Dendritic cell treated with granulocyte-macrophage colony-stimulating factor and Interleukin-4, amounts not matched to agents 40 ng/mL and 50 ng/mL, for 4 days (primary cell): ENCODE data around the gene CDHR1.
"Not testable (repeated sequence)": the region's sequence is repeated elsewhere in the genome, so short reads cannot be mapped to it uniquely, and the experiment has no call there.

Experiments
- H3K27ac Mint-ChIP-seq: one replicate; pipeline ENCODE4 v1.8.0; 2022; ENCODE audit warnings: mild to moderate bottlenecking, mixed read lengths
- H3K27me3 Mint-ChIP-seq: one replicate; pipeline ENCODE4 v1.8.0; 2022; ENCODE audit warnings: mild to moderate bottlenecking, mixed read lengths
- H3K36me3 Mint-ChIP-seq: one replicate; pipeline ENCODE4 v1.8.0; 2022; ENCODE audit warnings: low read depth, mixed read lengths
- H3K4me1 Mint-ChIP-seq: one replicate; pipeline ENCODE4 v1.8.0; 2022; ENCODE audit warnings: low read depth, mixed read lengths
- H3K4me3 Mint-ChIP-seq: one replicate; pipeline ENCODE4 v1.8.0; 2022; ENCODE audit warnings: mild to moderate bottlenecking, moderate library complexity, mixed read lengths
- H3K9me3 Mint-ChIP-seq: one replicate; pipeline ENCODE4 v1.8.0; 2022; ENCODE audit warnings: mixed read lengths
- intact Hi-C: fragments of 100-400 bp; cut with micrococcal nuclease; formaldehyde crosslinking; loops from one replicate; pipeline ENCODE4 v1.15.0; 2022

CDHR1 gene

DNA sequence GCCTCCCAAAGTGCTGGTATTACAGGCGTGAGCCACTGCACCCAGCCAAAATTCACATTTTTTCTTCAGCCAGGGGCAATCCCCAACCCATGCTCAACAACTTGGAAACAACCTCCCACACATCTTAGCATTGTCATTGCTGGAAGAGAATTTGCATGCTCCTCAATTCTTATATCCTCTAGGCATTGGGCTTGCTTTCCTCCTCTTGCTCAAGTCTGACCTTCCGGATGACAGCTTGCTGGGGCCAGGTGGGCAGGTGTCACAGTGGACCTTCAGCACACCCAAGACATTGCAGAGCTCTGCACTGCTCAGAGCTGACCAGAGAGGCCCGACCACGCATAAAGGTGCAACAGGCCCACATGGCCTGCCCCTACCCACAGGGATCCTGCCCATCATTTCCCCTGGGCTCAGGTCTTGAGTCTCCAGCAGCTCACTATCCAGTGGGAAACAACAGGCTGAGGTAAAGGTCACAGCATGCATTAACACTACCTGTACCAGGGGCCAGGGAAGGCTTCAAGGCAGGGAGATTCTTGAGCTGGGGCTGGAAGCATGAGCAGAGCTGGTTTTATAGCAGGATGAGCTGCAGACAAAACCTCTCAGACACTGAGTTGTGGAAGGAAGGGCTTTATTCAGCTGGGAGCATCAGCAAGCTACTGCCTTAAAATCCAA, 27.6 kb upstream of the CDHR1 start:
- H3K4me3 Mint-ChIP-seq: no peak overlapping the region
- no peaks in the 10 kb centered on the region for H3K4me1 Mint-ChIP-seq
- H3K27me3 Mint-ChIP-seq: peaks cover 8% of the 10 kb centered on the region
- no peak overlapping the region for H3K27ac Mint-ChIP-seq
- no peaks in the 10 kb centered on the region for H3K36me3 Mint-ChIP-seq
- no peaks in the 10 kb centered on the region for H3K9me3 Mint-ChIP-seq
- intact Hi-C loops: no loop called here

DNA sequence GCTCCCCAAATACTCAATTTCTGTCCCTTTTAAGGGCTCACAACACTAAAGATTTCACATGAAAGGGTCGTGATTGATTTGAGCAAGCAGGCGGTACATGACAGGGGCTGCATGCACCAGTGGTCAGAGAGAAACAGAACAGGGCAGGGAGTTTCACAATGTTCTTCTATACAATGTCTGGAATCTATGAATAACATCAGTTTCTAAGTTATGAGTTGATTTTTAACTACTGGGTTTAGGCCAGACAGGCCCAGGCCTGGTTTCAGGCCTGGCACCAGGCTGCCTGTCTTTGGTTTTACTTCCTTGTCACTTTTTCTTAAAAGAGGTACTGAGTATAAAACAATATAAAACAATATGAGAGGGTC, 27.1 kb upstream of the CDHR1 start:
- H3K27ac Mint-ChIP-seq, H3K9me3 Mint-ChIP-seq, intact Hi-C loops, H3K4me3 Mint-ChIP-seq, H3K27me3 Mint-ChIP-seq, H3K36me3 Mint-ChIP-seq, H3K4me1 Mint-ChIP-seq: not testable (repeated sequence)

GRCh38 chr10:84168382-84168781, 26.0 kb upstream of the CDHR1 start:
- H3K36me3 Mint-ChIP-seq, intact Hi-C loops, H3K4me3 Mint-ChIP-seq, H3K27me3 Mint-ChIP-seq, H3K4me1 Mint-ChIP-seq, H3K9me3 Mint-ChIP-seq, H3K27ac Mint-ChIP-seq: not testable (repeated sequence)

DNA sequence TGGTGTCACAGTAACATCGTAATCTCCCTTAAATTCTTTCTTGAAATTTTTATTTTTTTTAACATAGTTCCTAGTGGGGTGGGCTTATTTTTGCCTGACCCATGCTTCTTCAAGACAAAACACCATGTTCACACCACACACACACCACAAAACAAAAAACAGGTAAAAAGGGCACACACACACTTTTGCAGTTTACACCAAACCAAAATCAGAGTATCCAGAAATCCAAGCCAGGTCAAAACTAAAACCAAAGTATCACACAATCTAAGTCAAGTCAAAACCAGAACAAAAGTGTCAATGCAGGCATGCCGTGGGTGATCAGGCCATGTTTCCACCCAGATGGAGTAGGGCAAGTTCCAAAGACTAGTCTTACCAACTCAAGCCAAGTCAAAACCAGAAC, 23.1 kb upstream of the CDHR1 start:
- intact Hi-C loops, H3K27ac Mint-ChIP-seq, H3K4me1 Mint-ChIP-seq, H3K36me3 Mint-ChIP-seq, H3K4me3 Mint-ChIP-seq, H3K9me3 Mint-ChIP-seq, H3K27me3 Mint-ChIP-seq: not testable (repeated sequence)

DNA sequence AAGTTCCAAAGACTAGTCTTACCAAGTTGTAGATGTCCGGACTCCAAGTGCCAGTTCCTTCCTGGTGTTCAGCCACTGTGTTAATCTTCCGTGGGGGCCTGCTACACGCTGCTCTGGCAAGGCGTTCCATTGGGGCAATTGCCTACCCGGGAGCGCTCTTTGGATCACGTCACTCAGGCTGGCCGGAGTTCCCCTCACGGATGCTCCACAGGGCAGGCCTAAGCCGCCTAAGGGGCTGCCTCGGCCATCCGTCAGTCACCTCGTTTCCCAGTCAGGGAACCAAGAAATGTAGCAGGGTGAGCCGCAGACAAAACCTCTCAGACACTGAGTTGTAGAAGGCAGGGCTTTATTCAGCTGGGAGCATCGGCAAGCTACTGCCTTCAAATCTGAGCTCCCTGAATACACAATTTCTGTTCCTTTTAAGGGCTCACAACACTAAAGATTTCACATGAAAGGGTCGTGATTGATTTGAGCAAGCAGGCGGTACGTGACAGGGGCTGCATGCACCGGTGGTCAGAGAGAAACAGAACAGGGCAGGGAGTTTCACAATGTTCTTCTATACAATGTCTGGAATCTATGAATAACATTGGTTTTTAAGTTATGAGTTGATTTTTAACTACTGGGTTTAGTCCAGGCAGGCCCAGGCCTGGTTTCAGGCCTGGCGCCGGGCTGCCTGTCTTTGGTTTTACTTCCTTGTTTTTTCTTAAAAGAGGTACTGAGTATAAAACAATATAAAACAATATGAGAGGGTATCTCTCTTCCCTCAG, 22.5 kb upstream of the CDHR1 start:
- H3K4me1 Mint-ChIP-seq, H3K9me3 Mint-ChIP-seq, H3K4me3 Mint-ChIP-seq, H3K36me3 Mint-ChIP-seq, H3K27me3 Mint-ChIP-seq, intact Hi-C loops: not testable (repeated sequence)
- H3K27ac Mint-ChIP-seq: peak overlapping the region; percentile 51

GRCh38 chr10:84172467-84173356, 21.6 kb upstream of the CDHR1 start:
- no peaks in the 10 kb centered on the region for H3K36me3 Mint-ChIP-seq
- H3K9me3 Mint-ChIP-seq: no peaks in the 10 kb centered on the region
- no peaks in the 10 kb centered on the region for H3K27me3 Mint-ChIP-seq
- intact Hi-C loops: no loop called here
- peak overlapping the region; percentile 51 for H3K27ac Mint-ChIP-seq
- no peak overlapping the region for H3K4me3 Mint-ChIP-seq
- peaks cover 7% of the 10 kb centered on the region for H3K4me1 Mint-ChIP-seq

- intact Hi-C loops: no loop called here
- Mint-ChIP-seq H3K4me3 (no peak within 1 kb of the TSS), H3K4me1 (peaks cover 7% of the 10 kb centered on the region), H3K36me3 (no peaks in the 10 kb centered on the region), H3K27me3 (no peaks in the 10 kb centered on the region), H3K27ac (peak within 1 kb of the TSS; percentile 51), H3K9me3 (no peaks in the 10 kb centered on the region)
Measured at GRCh38 chr10:84173501-84173929, 20.8 kb upstream of the CDHR1 start, which contains the start of gene GPR15LG. Gene GPR15LG (plus strand): TSS chr10:84173801. CDS start chr10:84173852, 51 bp downstream.

GRCh38 chr10:84175436-84175835, 18.9 kb upstream of the CDHR1 start:
- Mint-ChIP-seq H3K27ac (no peak overlapping the region), H3K4me3 (no peak overlapping the region), H3K9me3 (no peaks in the 10 kb centered on the region), H3K4me1 (peaks cover 7% of the 10 kb centered on the region), H3K27me3 (no peaks in the 10 kb centered on the region), H3K36me3 (no peaks in the 10 kb centered on the region)
- intact Hi-C loops: no loop called here

DNA sequence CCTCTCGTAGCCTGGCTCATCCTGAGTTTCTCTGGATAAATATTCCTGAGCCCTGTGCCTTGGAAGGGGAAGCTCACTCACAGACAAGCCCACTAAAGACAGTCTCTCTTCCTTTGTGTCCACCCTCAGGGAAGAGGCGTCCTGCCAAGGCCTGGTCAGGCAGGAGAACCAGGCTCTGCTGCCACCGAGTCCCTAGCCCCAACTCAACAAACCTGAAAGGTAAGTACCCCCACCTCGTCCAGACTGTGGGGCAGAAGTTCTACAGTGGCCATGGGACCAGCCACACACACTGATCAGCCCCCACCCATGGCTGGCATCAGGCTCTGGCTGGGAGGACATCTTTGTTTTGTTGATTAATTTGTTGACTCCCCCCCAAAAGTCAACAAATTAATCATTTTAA, 18.0 kb upstream of the CDHR1 start:
- Mint-ChIP-seq H3K27me3 (no peaks in the 10 kb centered on the region), H3K9me3 (no peaks in the 10 kb centered on the region), H3K4me3 (no peak overlapping the region), H3K4me1 (peaks cover 7% of the 10 kb centered on the region), H3K36me3 (no peaks in the 10 kb centered on the region), H3K27ac (no peak overlapping the region)
- intact Hi-C loops: no loop called here

- Mint-ChIP-seq H3K36me3 (no peaks in the 10 kb centered on the region), H3K4me1 (peaks cover 7% of the 10 kb centered on the region), H3K4me3 (no peak overlapping the region), H3K27ac (no peak overlapping the region), H3K27me3 (no peaks in the 10 kb centered on the region), H3K9me3 (no peaks in the 10 kb centered on the region)
- intact Hi-C loops: no loop called here
Measured at GRCh38 chr10:84176836-84177474, 17.4 kb upstream of the CDHR1 start.

DNA sequence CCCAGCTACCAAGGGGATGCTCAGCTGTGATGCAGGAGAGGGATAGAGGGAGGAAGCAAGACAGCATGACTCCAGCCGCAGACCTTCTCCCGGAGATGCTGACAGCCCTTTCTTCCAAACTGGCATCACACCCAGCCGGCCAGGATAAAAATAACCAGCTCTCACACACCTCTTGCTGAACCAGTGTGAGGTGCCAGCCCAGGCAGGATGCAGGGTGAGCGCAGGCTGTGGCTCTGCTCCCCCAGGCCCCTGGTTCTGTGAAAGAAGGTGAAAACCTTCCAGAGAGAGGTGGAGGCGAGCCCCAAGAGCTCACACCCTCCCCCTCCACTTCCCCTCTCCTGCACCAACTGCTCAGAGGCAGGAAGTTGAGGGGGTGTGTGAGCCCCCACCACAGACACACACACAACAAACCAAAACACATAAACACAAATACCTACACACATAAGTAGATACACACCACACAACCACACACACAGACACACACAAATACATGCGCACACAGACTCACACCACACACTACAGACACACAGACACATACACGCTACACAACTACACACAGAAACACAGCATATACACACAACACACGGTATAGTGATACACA, 16.7 kb upstream of the CDHR1 start:
- H3K4me3 Mint-ChIP-seq: no peak overlapping the region
- peaks cover 2% of the 10 kb centered on the region for H3K4me1 Mint-ChIP-seq
- H3K27me3 Mint-ChIP-seq: no peaks in the 10 kb centered on the region
- intact Hi-C loops: no loop called here
- H3K9me3 Mint-ChIP-seq: no peaks in the 10 kb centered on the region
- H3K27ac Mint-ChIP-seq: no peak overlapping the region
- no peaks in the 10 kb centered on the region for H3K36me3 Mint-ChIP-seq

DNA sequence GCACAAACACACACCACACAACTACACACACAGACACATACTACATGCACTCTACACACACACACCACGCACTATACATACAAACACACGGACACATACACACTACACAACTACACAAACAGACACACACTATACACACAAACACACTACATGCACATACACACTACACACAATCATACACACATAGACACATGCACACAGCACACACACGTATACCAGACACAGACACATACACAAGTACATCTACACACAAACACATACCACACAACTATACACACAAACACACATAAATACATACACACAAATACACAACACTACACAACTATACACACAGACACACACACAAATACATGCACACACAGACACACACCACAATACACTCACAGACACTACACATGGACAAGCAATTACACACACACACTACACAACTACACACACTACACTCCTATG, 16.2 kb upstream of the CDHR1 start:
- Mint-ChIP-seq H3K27ac (no peak overlapping the region), H3K9me3 (no peaks in the 10 kb centered on the region), H3K36me3 (no peaks in the 10 kb centered on the region), H3K4me3 (no peak overlapping the region), H3K4me1 (no peaks in the 10 kb centered on the region), H3K27me3 (no peaks in the 10 kb centered on the region)
- intact Hi-C loops: no loop called here

GRCh38 chr10:84179059-84179710, 15.2 kb upstream of the CDHR1 start:
- Mint-ChIP-seq H3K27me3 (no peaks in the 10 kb centered on the region), H3K9me3 (no peaks in the 10 kb centered on the region), H3K4me1 (no peaks in the 10 kb centered on the region), H3K4me3 (no peak overlapping the region), H3K36me3 (no peaks in the 10 kb centered on the region), H3K27ac (no peak overlapping the region)
- intact Hi-C loops: no loop called here
